GM19467 (cell line): ENCODE measurements around the gene CEP112.

Experiments used
- ATAC-seq: cut with Tn5 transposase; IDR thresholded peaks from one replicate; pipeline ENCODE4 v1.9.1; 2021; ENCODE audit warnings: mild to moderate bottlenecking, moderate library complexity; ENCODE audit not compliant: unreplicated experiment

CEP112 gene

DNA sequence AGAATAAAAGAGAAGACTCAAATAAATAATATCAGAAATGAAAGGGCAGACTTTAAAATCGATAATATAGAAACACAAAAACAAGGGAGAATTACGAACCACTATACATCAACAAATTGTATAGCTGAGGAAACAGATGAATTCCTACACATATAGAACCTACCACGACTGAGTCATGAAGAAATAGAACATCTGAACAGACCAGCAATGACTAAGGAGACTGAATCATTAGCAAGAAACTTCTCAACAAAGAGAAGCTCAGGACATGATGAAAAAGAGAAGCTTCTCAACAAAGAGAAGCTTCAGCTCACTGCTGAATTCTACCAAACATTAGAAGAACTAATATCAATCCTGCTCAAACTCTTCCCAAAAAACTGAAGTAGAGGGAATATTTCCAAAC lies 255.9 kb downstream of the CEP112 start:
- no peak for ATAC-seq

DNA sequence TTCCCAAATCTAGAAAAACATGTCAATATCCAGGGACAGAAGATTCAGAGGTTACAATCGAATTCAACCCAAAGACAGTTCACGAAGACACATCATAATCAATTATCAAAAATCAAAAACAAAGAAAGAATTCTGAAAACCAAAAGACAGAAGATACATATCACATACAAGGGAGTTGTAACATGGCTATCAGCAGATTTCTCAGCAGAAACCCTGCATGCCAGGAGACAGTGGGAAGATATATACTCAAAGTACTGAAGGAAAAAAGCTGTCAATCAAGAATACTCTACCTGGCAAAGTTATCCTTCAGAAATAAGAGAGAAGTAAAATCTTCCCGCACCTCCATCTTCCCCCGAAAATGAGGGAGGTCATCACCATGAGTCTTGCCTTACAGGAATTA lies 258.6 kb downstream of the CEP112 start:
- ATAC-seq, result no peak

DNA sequence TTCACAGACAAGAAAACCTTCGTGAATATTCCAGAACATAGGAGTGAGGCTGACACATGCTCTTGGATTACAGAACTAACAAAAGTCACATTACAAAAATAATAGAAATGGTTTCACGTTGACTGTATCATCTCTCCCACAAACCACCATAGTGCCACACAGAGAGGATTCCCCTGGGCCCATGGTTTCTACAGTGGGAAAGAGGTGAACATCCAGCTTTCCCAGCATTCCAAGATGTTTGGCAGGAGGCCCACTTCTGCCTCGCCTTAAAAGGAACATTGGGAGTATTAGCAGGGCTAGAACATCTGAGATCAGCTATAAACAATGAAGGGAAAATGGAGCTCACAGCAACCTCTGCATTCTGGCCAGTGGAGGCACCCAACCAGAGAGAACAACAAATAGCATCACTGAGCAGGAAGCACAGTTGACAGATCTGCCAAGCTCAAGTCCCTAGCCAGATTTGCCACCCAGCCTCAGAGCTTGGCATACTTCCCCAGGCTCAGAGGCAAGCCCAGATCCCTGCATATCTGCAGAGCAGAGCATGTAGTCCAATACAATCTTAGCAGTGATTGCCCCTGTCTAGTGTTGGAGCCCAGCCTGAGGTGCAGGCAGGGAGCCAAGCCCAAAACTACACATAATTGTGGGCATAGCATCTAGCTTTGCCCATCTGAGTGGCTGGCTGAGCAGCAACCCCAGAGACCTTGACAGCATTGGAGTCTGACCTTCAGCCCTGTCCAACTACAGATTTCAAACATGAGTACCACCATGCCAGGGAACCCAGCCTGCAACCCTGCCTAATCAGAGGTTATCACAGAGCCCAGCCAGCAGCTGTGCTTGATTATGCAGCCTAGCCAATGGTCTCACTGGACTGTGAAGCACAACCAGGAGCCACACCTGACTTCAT lies 260.4 kb downstream of the CEP112 start:
- ATAC-seq, result no peak

DNA sequence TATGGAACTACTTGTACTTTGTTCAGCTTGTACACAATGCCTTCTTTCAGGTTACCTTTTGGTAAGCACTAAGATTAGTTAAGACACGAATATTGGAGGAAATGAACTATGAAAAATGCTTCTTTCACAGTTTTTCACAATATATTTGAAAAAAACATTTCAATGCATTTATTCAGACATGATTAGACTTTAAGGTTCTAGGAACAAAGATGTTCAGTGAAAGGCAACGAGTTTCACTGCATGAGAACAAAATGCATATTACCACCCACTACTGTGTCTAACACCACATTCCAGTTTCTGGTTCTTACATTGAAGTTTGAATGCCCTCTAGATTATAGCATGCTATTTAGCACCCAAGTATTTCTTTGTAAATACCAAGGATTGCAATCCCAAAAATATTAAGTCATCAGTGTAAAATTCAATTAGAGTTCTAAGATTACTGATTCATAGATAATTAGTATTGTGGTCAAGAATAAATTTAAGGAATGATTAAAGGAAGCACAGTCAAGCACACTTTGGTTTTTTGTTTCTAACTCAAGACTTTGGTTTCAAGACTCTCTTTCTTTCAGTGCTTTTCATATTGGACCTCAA lies 261.7 kb downstream of the CEP112 start:
- no peak for ATAC-seq

DNA sequence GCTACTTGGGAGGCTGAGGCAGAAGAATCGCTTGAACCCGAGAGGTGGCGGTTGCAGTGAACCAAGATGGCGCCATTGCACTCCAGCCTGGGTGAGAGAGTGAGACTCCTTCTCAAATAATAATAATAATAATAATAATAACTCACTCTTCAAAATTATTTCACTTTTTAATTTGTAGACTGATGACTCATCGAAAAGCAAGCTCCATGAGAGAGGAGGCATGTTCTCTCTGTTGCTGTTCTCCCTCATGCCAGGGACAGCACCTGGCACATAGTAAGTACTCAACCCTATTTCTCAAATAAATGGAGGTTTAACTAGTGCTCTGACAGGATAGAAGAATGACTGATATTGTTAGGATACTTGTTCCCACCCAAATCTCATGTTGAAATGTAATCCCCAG lies 265.3 kb downstream of the CEP112 start:
- no peak for ATAC-seq

DNA sequence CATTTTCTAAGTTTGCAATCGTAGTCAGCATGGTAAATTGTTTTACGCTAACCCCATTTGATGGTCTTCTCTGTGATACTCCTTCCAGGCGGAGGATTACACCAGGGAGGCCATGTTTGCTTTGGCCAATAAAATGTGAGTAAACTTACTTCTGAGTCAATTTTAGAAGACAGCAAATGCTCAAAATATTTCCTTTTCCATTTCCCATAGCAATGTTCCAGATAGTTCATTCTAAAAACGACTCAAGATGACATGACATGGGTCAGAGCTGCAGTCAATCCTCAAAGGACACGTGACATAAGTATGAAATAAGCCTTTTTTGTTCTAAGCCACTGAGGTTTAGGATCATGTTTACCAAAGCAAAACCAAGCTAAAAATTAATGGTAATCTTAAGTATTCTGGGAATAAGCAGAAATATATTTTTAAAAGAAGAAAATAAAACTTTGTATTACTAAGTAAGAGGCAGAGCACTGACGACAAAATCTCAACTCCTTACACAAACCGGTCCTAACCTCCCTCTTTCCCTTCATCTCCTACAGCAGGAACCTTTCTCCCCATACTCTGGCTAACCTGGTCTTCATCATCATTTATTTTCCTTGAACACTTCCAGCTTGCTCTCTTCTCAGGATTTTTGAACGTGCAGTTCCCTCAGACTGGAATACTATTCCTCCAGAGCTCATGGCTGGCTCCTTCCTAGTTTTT lies 266.2 kb downstream of the CEP112 start:
- no peak for ATAC-seq

DNA sequence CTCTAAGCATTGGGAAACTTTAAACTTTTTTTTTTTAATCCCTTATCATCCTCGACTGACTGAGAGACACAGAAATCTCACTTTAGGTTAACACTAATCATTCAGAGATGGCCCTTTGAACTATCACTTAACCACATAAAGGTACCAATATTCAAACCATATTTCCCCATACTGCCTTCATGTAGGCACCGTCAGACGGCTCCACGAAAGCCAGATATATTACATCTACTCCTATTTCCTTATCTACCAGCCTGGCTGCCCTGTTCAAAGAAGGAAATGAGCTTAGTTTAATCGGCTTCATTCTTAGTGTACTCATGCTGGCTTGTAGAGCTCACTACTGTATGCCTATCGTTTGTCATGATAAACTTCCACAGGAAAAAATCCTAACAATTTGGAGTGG lies 270.9 kb downstream of the CEP112 start:
- ATAC-seq, result no peak

DNA sequence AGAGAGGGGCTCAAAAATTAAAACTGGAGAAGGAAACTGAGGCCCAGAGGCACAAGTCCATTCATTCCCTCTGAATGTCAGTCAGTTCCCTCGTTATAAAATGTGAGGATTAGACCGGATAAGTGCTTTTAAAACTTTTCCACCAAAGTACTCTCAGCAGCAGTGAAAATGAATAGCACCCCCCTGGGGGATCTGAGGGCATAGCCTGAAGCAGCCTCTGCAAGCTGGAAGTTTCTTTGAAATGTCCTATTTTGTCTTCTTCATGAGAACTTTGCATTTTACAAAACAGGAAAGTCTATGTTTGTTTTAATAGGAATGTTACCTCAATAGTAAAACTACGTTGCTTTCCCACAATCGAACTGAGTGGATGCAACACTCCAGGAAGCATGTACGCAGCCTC lies 273.0 kb downstream of the CEP112 start:
- ATAC-seq, result no peak

DNA sequence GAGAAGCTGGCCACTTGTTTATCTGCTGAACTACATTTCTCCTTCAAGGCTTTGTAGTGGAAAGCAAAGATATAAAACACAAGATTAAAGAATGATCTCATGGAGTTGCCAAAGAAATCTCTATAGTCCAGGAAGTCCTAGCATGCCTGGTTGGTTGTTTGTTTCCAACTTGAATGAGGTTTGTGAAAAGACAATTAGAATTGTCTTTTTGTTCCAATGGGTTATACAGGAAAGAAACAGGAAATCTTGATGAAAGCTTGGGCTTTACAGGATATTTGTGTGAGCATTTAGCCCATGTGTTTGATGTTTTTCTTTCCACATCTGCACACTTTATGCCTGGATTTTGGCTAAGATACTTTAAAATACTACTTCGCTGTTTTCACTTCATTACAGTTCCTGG lies 273.4 kb downstream of the CEP112 start:
- ATAC-seq, result no peak

DNA sequence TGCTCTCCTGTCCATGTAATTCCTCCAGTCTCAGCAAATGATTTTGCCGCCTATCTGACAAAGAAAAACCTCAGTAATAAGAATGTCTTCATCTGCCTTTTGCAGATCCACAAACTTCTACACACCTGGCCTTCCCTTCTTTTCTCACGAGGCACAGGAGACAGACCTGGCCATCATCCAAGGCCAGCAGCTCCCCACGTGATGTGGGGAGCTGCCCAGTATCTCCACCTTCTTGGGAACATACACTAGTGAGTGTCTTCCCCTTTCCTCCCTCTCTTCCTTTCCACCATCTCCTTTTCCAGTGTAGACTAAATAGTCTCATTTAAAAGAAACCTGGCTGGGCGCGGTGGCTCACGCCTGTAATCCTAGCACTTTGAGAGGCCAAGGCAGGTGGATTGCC lies 274.4 kb downstream of the CEP112 start:
- ATAC-seq, result no peak

DNA sequence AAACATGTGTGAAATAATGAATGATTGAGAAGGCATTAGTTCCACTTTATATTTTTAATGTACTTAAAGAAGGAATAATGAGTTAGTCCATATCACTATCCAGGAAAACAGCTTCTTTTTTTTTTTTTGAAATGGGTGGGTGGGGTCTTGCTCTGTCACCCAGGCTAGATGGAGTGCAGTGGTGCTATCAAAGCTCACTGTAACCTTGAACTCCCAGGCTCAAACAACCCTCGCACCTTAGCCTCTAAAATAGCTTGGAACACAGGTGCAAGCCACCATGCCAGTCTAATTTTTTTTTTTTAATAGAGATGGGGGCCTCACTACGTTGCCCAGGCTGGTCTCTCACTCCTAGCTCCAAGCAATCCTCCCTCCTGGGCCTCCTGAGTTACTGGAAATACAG lies 275.5 kb downstream of the CEP112 start:
- no peak for ATAC-seq

DNA sequence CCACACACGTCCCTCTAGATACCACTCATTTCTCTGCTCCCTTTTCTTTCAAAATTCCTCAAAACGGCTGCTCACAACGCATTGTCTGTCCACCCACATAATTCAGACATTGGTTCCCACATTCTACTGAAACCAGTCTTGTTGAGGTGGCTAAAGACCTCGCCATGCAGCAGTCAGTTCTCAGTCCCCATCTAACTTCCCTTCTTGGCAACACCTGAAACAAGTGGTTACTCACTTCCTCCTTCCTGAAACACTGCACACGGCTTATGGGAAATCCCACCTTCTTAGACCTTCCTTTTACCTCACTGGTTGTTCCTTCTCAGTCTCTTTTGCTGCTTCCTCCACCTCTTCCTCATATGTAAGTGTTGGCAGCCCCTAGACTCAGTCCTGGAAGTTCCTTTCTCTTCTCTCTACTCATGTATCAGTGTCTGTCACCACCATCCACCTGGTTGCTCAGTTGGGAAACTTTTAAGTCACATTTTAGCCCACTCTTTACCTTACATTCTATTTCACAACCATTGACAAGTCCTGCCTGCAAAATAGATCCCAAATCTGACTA lies 277.1 kb downstream of the CEP112 start:
- peak; percentile 96 for ATAC-seq

DNA sequence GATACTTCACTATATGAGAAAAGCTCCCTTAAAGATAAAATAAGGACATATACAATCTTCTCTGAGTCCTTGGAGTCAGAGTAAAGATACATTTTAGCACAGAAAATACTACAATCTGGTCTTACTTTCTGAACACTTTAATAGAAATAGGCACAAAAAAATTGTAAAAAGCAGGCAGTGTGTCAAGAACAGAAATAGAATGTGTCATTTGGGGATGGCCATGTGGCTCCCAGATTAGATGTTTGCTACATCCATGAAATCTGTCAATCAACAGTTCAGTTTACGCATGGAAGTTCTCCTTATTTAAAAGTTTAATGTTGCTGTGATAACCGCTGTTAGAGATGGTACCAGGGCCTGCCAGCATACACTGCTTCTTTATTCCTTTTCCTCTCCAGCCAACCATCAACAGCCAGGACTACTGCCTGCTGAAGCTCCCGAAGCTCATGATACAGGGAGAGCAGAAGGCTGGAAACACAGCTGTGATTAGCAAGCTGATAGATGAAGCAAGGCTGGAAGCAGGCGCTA lies 278.5 kb downstream of the CEP112 start:
- ATAC-seq, result no peak

DNA sequence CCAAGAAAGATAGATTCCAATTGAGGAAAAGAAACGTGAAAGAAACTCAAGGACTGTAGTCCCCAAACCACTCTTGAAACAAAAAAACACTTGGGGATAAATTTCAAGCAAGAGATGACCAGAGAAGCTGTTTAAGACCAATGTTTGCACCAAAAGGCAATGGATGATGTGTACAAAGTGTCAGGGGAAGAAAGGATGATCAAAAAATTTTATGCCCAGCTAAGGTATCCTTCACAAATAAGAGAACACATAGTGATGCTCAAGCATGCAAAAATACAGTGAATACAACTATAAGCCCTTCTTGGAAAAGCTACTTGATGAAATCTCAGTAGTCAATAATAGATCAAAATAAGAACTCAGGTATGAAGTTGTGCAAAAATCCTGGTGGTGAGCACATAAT lies 281.1 kb downstream of the CEP112 start:
- no peak for ATAC-seq

DNA sequence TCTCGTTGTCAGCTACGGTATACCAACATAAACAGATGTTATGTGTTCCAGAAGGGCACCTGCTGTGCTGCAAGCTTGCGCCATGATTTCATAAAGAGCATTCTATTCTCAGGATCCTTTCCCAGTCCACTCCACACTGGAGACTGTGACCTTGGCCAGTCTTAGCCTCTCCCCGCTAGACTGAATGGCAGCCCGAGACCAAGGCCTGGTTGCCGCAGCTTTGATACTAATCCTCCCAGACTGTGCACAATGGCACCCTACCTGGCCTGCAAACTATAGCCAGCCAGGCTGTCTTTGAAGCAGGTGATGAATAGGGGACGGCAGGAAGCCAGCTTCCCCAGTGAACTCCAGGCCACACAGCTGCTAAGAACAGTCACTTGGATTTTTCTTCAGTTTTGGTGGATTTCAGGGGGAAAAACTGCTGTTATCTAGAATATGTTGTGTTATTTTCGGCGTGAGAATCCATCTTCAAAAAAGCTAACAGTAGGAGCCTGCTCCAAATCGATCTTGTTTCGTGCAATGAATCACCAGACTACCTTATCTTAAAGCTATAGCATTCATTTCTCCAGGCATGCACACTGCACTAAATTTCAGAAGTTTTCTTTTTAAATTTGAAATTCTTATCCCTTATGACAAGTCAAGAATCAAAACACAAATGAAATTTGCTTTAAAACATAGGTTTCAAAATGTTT lies 289.0 kb downstream of the CEP112 start:
- ATAC-seq, result no peak

DNA sequence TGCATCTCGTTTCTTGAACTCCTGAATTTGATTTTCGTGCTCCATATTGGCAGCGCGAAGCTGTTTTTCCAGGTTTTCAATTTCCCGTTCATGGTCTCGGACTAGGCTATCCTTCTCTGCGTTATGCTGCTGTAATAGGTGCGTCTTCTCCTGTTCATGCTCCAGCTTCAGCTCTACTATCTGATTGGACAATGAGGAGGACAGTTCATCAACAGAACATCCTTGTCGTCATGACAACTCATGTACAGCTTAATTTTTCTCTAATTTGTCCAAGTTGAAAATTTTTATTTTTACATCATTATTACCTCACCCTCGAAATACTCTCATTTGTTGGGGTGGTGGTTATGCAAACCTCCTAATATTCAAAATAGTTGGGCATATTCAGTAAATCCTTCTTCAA lies 289.8 kb downstream of the CEP112 start:
- no peak for ATAC-seq

DNA sequence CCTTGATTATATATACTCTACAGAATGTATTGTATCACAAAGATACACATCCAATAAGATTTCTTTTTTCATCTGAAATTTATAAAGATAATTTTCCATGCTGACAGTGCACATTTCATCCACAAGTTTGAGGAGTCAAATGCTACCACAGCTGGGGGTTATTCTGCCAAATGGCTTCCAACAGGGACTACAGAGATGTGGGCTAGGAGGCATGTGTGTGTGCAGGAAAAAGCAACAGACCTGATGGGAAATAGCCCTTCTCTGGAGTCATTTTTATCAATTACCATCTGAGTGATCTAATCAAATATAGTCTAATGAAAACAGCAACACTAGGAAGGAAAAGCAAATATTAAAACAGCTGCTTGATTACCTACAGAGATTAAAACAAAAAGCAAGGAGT lies 290.5 kb downstream of the CEP112 start:
- ATAC-seq, result no peak

DNA sequence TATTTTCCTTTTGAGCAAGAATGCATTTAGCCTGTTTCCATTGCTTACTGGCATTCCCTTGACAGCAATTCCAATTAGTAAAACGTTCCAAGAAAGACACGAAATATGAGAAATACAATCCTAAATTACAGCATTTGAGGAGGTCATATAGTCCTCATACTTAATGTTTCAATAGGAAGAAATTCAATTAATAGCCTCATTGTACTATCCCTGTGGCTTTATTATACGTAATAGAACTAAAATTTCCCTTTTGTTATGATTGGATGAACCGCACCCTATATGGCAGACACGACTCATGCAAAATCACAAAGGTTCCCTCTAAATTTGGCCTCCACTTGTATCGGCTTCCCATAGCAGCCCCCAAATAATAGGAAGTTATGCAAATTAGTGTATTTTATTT lies 291.7 kb downstream of the CEP112 start:
- no peak for ATAC-seq

DNA sequence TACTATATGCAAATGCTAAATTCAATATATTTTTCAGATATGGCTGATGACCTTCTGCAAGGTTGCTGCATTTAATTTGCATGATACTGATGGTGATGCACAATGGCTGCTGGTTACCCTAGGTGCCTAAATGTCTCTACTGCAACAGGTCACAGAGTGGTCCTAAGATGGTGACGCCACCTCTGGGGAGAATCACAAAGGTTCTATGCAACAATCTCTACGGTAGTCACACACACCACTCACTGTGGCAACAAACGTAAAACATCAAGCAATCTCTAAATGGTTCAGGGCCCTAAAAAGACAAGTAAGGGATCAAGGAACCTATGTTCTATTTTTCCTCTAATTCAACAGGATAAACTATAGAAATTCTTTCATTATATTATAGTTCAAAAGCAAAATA lies 293.3 kb downstream of the CEP112 start:
- no peak for ATAC-seq

DNA sequence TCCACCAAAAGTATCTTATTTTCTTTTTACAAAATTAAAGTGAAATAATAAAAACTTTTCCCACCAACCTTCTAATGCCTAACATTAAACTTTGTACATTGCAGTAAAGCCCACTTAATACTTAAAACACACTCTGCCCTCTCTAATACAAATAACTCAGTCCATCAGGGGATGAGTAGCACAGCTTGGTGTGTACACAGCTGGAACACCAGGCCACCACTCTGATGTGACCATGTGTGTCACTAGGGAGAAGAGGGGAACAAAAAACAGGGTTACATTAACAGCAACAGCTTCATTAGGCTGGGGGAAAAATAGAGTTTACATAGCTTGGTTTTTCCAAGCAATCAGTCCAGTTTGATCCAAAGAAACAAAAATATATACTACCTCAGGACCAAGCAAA lies 295.0 kb downstream of the CEP112 start:
- no peak for ATAC-seq

DNA sequence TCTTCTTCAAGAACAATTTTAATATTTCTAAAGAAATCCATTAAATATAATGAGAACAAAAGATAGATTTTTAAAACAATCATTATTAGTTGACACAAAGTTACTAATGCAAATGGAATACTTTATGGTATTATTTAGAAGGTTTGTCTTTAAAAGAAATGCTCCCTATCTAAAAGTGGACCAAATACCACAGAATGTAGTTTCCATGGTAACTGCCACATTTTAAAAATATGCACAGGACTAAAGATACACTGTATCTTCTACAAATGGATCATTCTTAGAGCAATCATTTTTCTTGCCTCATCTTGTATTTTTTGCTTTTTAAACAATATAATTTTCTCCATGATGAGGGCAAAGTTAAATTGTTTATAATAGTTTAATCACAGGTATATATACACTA lies 296.0 kb downstream of the CEP112 start:
- ATAC-seq, result no peak
